Measurements from ENCODE around the gene EIF4B.
A peak's percentile ranks its signal among the peaks of the same experiment; 100 is the strongest.

- TF ChIP-seq CTCF (conservative IDR thresholded peaks at IDR 0.05; ENCODE audit: low read depth in 2 of 2) (no peak), POLR2AphosphoS5 (IDR thresholded peaks at IDR 0.05; ENCODE audit: low read depth) (no peak; the same call in 1 of the 2 replicates), EZH2phosphoT487 (IDR thresholded peaks at IDR 0.05; ENCODE audit: unreplicated experiment) (no peak), EZH2 (IDR thresholded peaks at IDR 0.05; ENCODE audit: low read depth, unreplicated experiment) (no peak), CREB1 (CRISPR knock-in tag; IDR thresholded peaks at IDR 0.05; ENCODE audit: low read depth) (no peak), ETS1 (IDR thresholded peaks at IDR 0.05) (peak; percentile 19; the same call in 1 of the 2 replicates), REST (IDR thresholded peaks at IDR 0.05; ENCODE audit: unreplicated experiment) (peak; percentile 71), JUNB (IDR thresholded peaks at IDR 0.05; ENCODE audit: unreplicated experiment) (no peak), ZNF114 (CRISPR knock-in tag; IDR thresholded peaks at IDR 0.05) (no peak), NANOG (IDR thresholded peaks at IDR 0.05; ENCODE audit: borderline replicate concordance) (0 out of 2 replicates have a peak, but pooled peaks have one; percentile 2), STAT1 (IDR thresholded peaks at IDR 0.05; ENCODE audit: unreplicated experiment) (no peak), ZNF331 (CRISPR knock-in tag; IDR thresholded peaks at IDR 0.05; ENCODE audit: low read depth) (no peak), ZNF462 (CRISPR knock-in tag; IDR thresholded peaks at IDR 0.05) (no peak)
Measured at GRCh38 chr12:53048780-53049401, 42.6 kb downstream of the EIF4B start.
